ENCODE measurements around the gene CRTC2. TPM values are rescaled to one million over a fixed set of nuclear protein-coding genes. Genes with fewer than 3 reads are reported as not detected.

CRTC2 gene
- total RNA-seq, 1 donor from 2014 or later = 41.9 TPM

DNA sequence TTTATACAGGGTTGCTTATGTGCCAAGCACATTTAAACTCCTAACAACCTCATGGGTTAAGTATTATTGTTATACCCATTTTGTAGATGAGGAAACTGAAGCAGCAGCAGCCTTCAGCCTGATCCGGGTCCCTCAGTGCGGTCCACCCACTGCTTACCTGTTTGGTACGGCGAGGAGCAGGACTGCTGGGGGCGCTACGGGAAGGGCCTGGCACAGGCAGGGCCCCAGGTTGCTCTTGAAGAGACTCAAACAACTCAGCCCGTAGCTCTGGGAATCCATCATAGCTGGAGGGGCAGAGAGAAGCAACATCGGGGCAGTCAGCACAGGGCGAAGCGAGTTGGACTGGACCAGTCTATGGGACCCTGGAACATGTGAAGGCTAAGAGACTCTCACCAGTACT, 21.1 kb downstream of the CRTC2 start:
- H3K9me3 Mint-ChIP-seq (ENCODE audit: unreplicated experiment) = no peaks in the 10 kb centered on the region
- H3K4me1 Mint-ChIP-seq (ENCODE audit: unreplicated experiment) = no peaks in the 10 kb centered on the region
- no peak for DNase-seq (ENCODE audit: extremely low spot score, unreplicated experiment)
- H3K27ac Mint-ChIP-seq (ENCODE audit: unreplicated experiment) = no peak overlapping the region
- TF ChIP-seq, protein P1, sequence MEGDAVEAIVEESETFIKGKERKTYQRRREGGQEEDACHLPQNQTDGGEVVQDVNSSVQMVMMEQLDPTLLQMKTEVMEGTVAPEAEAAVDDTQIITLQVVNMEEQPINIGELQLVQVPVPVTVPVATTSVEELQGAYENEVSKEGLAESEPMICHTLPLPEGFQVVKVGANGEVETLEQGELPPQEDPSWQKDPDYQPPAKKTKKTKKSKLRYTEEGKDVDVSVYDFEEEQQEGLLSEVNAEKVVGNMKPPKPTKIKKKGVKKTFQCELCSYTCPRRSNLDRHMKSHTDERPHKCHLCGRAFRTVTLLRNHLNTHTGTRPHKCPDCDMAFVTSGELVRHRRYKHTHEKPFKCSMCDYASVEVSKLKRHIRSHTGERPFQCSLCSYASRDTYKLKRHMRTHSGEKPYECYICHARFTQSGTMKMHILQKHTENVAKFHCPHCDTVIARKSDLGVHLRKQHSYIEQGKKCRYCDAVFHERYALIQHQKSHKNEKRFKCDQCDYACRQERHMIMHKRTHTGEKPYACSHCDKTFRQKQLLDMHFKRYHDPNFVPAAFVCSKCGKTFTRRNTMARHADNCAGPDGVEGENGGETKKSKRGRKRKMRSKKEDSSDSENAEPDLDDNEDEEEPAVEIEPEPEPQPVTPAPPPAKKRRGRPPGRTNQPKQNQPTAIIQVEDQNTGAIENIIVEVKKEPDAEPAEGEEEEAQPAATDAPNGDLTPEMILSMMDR (IDR thresholded peaks at IDR 0.05) = no peak
- peaks cover 23% of the 10 kb centered on the region for H3K36me3 Mint-ChIP-seq (ENCODE audit: unreplicated experiment)
- H3K27me3 Mint-ChIP-seq (ENCODE audit: unreplicated experiment) = no peaks in the 10 kb centered on the region
- no peak overlapping the region for H3K4me3 Mint-ChIP-seq (ENCODE audit: unreplicated experiment)

DNA sequence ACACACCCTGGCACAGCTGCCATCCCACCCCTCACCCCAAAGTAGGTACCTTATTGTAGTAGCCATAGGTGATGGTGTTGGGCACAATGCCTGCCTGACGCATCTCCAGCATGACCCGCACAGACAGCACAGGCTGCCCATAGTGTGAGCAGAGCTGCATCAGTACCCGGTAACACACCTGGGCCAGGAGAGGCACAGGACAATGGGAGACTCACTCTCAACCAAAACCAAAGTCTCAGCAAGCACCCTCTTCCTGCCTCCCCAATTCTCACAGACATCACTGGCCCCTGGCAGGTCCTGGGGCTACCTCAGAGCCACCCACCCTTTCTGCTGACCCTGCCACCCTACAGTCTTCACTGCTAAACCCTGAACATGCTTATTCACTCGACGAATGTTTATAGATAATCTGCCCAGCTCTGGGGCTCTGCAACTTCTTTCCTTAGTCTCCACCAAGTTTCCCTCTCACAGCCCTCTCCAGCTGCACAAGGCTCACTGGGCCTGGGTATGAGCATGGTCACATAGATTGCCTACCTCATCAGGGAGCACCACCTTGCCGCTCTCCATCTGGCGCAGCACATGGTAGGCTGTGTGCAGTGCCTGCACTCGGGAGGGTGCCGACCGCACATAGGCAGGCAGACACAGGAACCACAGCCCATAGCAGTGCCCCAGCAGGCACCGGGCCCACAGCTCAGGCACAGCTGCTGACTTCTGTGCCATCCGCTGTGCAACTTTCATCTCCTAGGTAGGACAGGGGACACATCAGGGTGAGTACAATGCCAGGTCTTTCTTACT, 22.2 kb downstream of the CRTC2 start:
- TF ChIP-seq, protein P1 (IDR thresholded peaks at IDR 0.05) = no peak
- no peaks in the 10 kb centered on the region for H3K9me3 Mint-ChIP-seq (ENCODE audit: unreplicated experiment)
- H3K4me1 Mint-ChIP-seq (ENCODE audit: unreplicated experiment) = no peaks in the 10 kb centered on the region
- no peak overlapping the region for H3K27ac Mint-ChIP-seq (ENCODE audit: unreplicated experiment)
- DNase-seq (ENCODE audit: extremely low spot score, unreplicated experiment) = no peak
- H3K4me3 Mint-ChIP-seq (ENCODE audit: unreplicated experiment) = no peak overlapping the region
- H3K36me3 Mint-ChIP-seq (ENCODE audit: unreplicated experiment) = peaks cover 23% of the 10 kb centered on the region
- H3K27me3 Mint-ChIP-seq (ENCODE audit: unreplicated experiment) = no peaks in the 10 kb centered on the region

GRCh38 chr1:153934746-153935145, 23.7 kb downstream of the CRTC2 start:
- Mint-ChIP-seq H3K4me1 (ENCODE audit: unreplicated experiment) (no peaks in the 10 kb centered on the region), H3K4me3 (ENCODE audit: unreplicated experiment) (no peak overlapping the region), H3K36me3 (ENCODE audit: unreplicated experiment) (peaks cover 17% of the 10 kb centered on the region), H3K27ac (ENCODE audit: unreplicated experiment) (no peak overlapping the region), H3K9me3 (ENCODE audit: unreplicated experiment) (no peaks in the 10 kb centered on the region), H3K27me3 (ENCODE audit: unreplicated experiment) (no peaks in the 10 kb centered on the region)
- DNase-seq (ENCODE audit: extremely low spot score, unreplicated experiment) = no peak
- TF ChIP-seq, protein P1 (IDR thresholded peaks at IDR 0.05) = no peak

DNA sequence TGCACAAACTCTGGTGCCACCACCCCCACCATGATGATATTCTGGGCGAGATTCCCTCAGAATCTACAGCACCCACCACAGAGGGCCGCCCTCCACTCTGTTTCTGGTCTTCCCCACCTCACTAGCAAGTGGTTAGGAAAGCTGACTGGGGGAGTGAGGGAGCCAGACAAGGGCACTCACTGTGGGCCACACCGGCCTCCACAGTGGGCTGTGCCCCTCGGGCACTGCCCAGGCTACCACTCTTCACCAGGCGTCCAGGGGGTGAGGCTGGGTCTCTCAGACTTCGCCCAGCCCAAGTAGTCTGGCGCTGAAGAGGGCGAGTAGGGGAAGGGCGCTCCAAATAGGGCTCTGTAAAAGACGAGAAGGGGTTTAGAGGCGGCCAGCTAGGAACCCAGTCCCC, 24.5 kb downstream of the CRTC2 start:
- H3K36me3 Mint-ChIP-seq (ENCODE audit: unreplicated experiment) = peaks cover 16% of the 10 kb centered on the region
- no peak overlapping the region for H3K4me3 Mint-ChIP-seq (ENCODE audit: unreplicated experiment)
- no peak for DNase-seq (ENCODE audit: extremely low spot score, unreplicated experiment)
- H3K27ac Mint-ChIP-seq (ENCODE audit: unreplicated experiment) = no peak overlapping the region
- peaks cover 1% of the 10 kb centered on the region for H3K4me1 Mint-ChIP-seq (ENCODE audit: unreplicated experiment)
- H3K9me3 Mint-ChIP-seq (ENCODE audit: unreplicated experiment) = no peaks in the 10 kb centered on the region
- no peaks in the 10 kb centered on the region for H3K27me3 Mint-ChIP-seq (ENCODE audit: unreplicated experiment)
- TF ChIP-seq, protein P1 (IDR thresholded peaks at IDR 0.05) = no peak

DNA sequence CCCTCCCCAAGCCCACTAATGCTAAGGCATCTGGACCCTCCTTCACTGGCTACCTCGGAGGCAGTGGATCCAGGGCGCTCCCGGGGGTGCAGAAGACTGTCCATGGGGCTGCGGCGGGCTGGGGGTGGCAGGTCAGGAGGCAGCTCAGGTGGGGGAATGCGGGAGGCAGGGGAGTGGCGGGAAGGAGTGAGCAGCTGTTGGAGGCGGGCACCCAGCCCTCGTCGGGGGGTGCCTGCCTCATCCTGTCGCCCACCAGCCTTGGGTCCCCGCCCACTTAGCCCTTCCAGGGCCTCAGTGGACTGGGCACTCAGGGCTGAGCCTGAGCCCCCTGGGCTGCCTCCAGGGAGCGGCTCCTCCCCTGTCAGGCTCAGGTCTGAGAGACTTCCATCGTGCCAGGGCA, 25.0 kb downstream of the CRTC2 start:
- Mint-ChIP-seq H3K4me1 (ENCODE audit: unreplicated experiment) (peaks cover 6% of the 10 kb centered on the region), H3K4me3 (ENCODE audit: unreplicated experiment) (no peak overlapping the region), H3K36me3 (ENCODE audit: unreplicated experiment) (peaks cover 16% of the 10 kb centered on the region), H3K27ac (ENCODE audit: unreplicated experiment) (no peak overlapping the region), H3K27me3 (ENCODE audit: unreplicated experiment) (no peaks in the 10 kb centered on the region), H3K9me3 (ENCODE audit: unreplicated experiment) (no peaks in the 10 kb centered on the region)
- peak; percentile 80 for DNase-seq (ENCODE audit: extremely low spot score, unreplicated experiment)
- TF ChIP-seq, protein P1 (IDR thresholded peaks at IDR 0.05) = no peak
